Measurements from ENCODE around the gene SCNN1B.

The SCNN1B gene

GRCh38 chr16:23270654-23271053 is 31.4 kb upstream of the SCNN1B start:
- H3K4me3 ChIP-seq (ENCODE audit: low read depth in 1 of 2, low read length in 2 of 2): no peak overlapping the region
- peaks cover 5% of the 10 kb centered on the region for H3K4me1 ChIP-seq (ENCODE audit: insufficient read depth, low read length)
- H3K27ac ChIP-seq (ENCODE audit: low read depth, low read length): no peak overlapping the region
- no peak overlapping the region for H3K9ac ChIP-seq (ENCODE audit: low read length)
- H3K9me3 ChIP-seq (ENCODE audit: low read length): no peaks in the 10 kb centered on the region
- no peaks in the 10 kb centered on the region for H3K36me3 ChIP-seq (ENCODE audit: insufficient read depth, low read length)
- no peaks in the 10 kb centered on the region for H3K27me3 ChIP-seq (ENCODE audit: control insufficient read depth in 1 of 2, insufficient read depth in 2 of 2, low read length in 2 of 2)

- no peak overlapping the region for H3K27ac ChIP-seq (ENCODE audit: low read depth, low read length)
- H3K4me3 ChIP-seq (ENCODE audit: low read depth in 1 of 2, low read length in 2 of 2): no peak overlapping the region
- H3K27me3 ChIP-seq (ENCODE audit: control insufficient read depth in 1 of 2, insufficient read depth in 2 of 2, low read length in 2 of 2): no peaks in the 10 kb centered on the region
- H3K4me1 ChIP-seq (ENCODE audit: insufficient read depth, low read length): peaks cover 8% of the 10 kb centered on the region
- no peaks in the 10 kb centered on the region for H3K9me3 ChIP-seq (ENCODE audit: low read length)
- H3K36me3 ChIP-seq (ENCODE audit: insufficient read depth, low read length): no peaks in the 10 kb centered on the region
- H3K9ac ChIP-seq (ENCODE audit: low read length): no peak overlapping the region
These were observed 27.1 kb upstream of the SCNN1B start for GRCh38 chr16:23274968-23275367.

- no peak overlapping the region for H3K27ac ChIP-seq (ENCODE audit: low read depth, low read length)
- H3K9ac ChIP-seq (ENCODE audit: low read length): no peak overlapping the region
- H3K9me3 ChIP-seq (ENCODE audit: low read length): no peaks in the 10 kb centered on the region
- peaks cover 8% of the 10 kb centered on the region for H3K4me1 ChIP-seq (ENCODE audit: insufficient read depth, low read length)
- no peak overlapping the region for H3K4me3 ChIP-seq (ENCODE audit: low read depth in 1 of 2, low read length in 2 of 2)
- no peaks in the 10 kb centered on the region for H3K27me3 ChIP-seq (ENCODE audit: control insufficient read depth in 1 of 2, insufficient read depth in 2 of 2, low read length in 2 of 2)
- no peaks in the 10 kb centered on the region for H3K36me3 ChIP-seq (ENCODE audit: insufficient read depth, low read length)
These were observed 25.3 kb upstream of the SCNN1B start for GRCh38 chr16:23276821-23277220.

- Histone ChIP-seq H3K4me3 (ENCODE audit: low read depth in 1 of 2, low read length in 2 of 2) (no peak overlapping the region), H3K27ac (ENCODE audit: low read depth, low read length) (no peak overlapping the region), H3K36me3 (ENCODE audit: insufficient read depth, low read length) (no peaks in the 10 kb centered on the region), H3K9me3 (ENCODE audit: low read length) (no peaks in the 10 kb centered on the region), H3K27me3 (ENCODE audit: control insufficient read depth in 1 of 2, insufficient read depth in 2 of 2, low read length in 2 of 2) (no peaks in the 10 kb centered on the region), H3K9ac (ENCODE audit: low read length) (no peak overlapping the region), H3K4me1 (ENCODE audit: insufficient read depth, low read length) (peaks cover 8% of the 10 kb centered on the region)
These were observed 24.1 kb upstream of the SCNN1B start for GRCh38 chr16:23278031-23278430.

- no peak overlapping the region for H3K27ac ChIP-seq (ENCODE audit: low read depth, low read length)
- peaks cover 8% of the 10 kb centered on the region for H3K4me1 ChIP-seq (ENCODE audit: insufficient read depth, low read length)
- no peak overlapping the region for H3K4me3 ChIP-seq (ENCODE audit: low read depth in 1 of 2, low read length in 2 of 2)
- no peaks in the 10 kb centered on the region for H3K9me3 ChIP-seq (ENCODE audit: low read length)
- no peak overlapping the region for H3K9ac ChIP-seq (ENCODE audit: low read length)
- no peaks in the 10 kb centered on the region for H3K36me3 ChIP-seq (ENCODE audit: insufficient read depth, low read length)
- H3K27me3 ChIP-seq (ENCODE audit: control insufficient read depth in 1 of 2, insufficient read depth in 2 of 2, low read length in 2 of 2): no peaks in the 10 kb centered on the region
These were observed 22.4 kb upstream of the SCNN1B start for GRCh38 chr16:23279721-23280153.

GRCh38 chr16:23280483-23280967 is 21.6 kb upstream of the SCNN1B start:
- no peaks in the 10 kb centered on the region for H3K36me3 ChIP-seq (ENCODE audit: insufficient read depth, low read length)
- no peaks in the 10 kb centered on the region for H3K27me3 ChIP-seq (ENCODE audit: control insufficient read depth in 1 of 2, insufficient read depth in 2 of 2, low read length in 2 of 2)
- peaks cover 8% of the 10 kb centered on the region for H3K4me1 ChIP-seq (ENCODE audit: insufficient read depth, low read length)
- no peak overlapping the region for H3K9ac ChIP-seq (ENCODE audit: low read length)
- H3K9me3 ChIP-seq (ENCODE audit: low read length): no peaks in the 10 kb centered on the region
- H3K27ac ChIP-seq (ENCODE audit: low read depth, low read length): no peak overlapping the region
- H3K4me3 ChIP-seq (ENCODE audit: low read depth in 1 of 2, low read length in 2 of 2): no peak overlapping the region

GRCh38 chr16:23282568-23282967 is 19.5 kb upstream of the SCNN1B start:
- H3K36me3 ChIP-seq (ENCODE audit: insufficient read depth, low read length): no peaks in the 10 kb centered on the region
- H3K4me3 ChIP-seq (ENCODE audit: low read depth in 1 of 2, low read length in 2 of 2): no peak overlapping the region
- no peak overlapping the region for H3K9ac ChIP-seq (ENCODE audit: low read length)
- H3K9me3 ChIP-seq (ENCODE audit: low read length): no peaks in the 10 kb centered on the region
- H3K27ac ChIP-seq (ENCODE audit: low read depth, low read length): no peak overlapping the region
- no peaks in the 10 kb centered on the region for H3K27me3 ChIP-seq (ENCODE audit: control insufficient read depth in 1 of 2, insufficient read depth in 2 of 2, low read length in 2 of 2)
- H3K4me1 ChIP-seq (ENCODE audit: insufficient read depth, low read length): peaks cover 8% of the 10 kb centered on the region

- Histone ChIP-seq H3K27ac (ENCODE audit: low read depth, low read length) (no peak overlapping the region), H3K36me3 (ENCODE audit: insufficient read depth, low read length) (no peaks in the 10 kb centered on the region), H3K4me1 (ENCODE audit: insufficient read depth, low read length) (peaks cover 8% of the 10 kb centered on the region), H3K9ac (ENCODE audit: low read length) (no peak overlapping the region), H3K4me3 (ENCODE audit: low read depth in 1 of 2, low read length in 2 of 2) (no peak overlapping the region), H3K9me3 (ENCODE audit: low read length) (no peaks in the 10 kb centered on the region), H3K27me3 (ENCODE audit: control insufficient read depth in 1 of 2, insufficient read depth in 2 of 2, low read length in 2 of 2) (no peaks in the 10 kb centered on the region)
These were observed 18.5 kb upstream of the SCNN1B start for GRCh38 chr16:23283571-23283970.

- no peak overlapping the region for H3K9ac ChIP-seq (ENCODE audit: low read length)
- H3K27me3 ChIP-seq (ENCODE audit: control insufficient read depth in 1 of 2, insufficient read depth in 2 of 2, low read length in 2 of 2): no peaks in the 10 kb centered on the region
- H3K9me3 ChIP-seq (ENCODE audit: low read length): no peaks in the 10 kb centered on the region
- peaks cover 4% of the 10 kb centered on the region for H3K4me1 ChIP-seq (ENCODE audit: insufficient read depth, low read length)
- no peaks in the 10 kb centered on the region for H3K36me3 ChIP-seq (ENCODE audit: insufficient read depth, low read length)
- H3K4me3 ChIP-seq (ENCODE audit: low read depth in 1 of 2, low read length in 2 of 2): no peak overlapping the region
- H3K27ac ChIP-seq (ENCODE audit: low read depth, low read length): no peak overlapping the region
These were observed 17.5 kb upstream of the SCNN1B start for GRCh38 chr16:23284584-23284983.

- H3K27ac ChIP-seq (ENCODE audit: low read depth, low read length): no peak overlapping the region
These were observed 16.0 kb upstream of the SCNN1B start for GRCh38 chr16:23286131-23286532.

GRCh38 chr16:23288209-23288608 is 13.9 kb upstream of the SCNN1B start:
- H3K4me1 ChIP-seq (ENCODE audit: insufficient read depth, low read length): no peaks in the 10 kb centered on the region

More at GRCh38 chr16:23286131-23286532, 16.0 kb upstream of the SCNN1B start:
- no peaks in the 10 kb centered on the region for H3K9me3 ChIP-seq (ENCODE audit: low read length)
- H3K4me1 ChIP-seq (ENCODE audit: insufficient read depth, low read length): no peaks in the 10 kb centered on the region
- no peak overlapping the region for H3K4me3 ChIP-seq (ENCODE audit: low read depth in 1 of 2, low read length in 2 of 2)
- no peak overlapping the region for H3K9ac ChIP-seq (ENCODE audit: low read length)
- no peaks in the 10 kb centered on the region for H3K36me3 ChIP-seq (ENCODE audit: insufficient read depth, low read length)
- H3K27me3 ChIP-seq (ENCODE audit: control insufficient read depth in 1 of 2, insufficient read depth in 2 of 2, low read length in 2 of 2): no peaks in the 10 kb centered on the region

GRCh38 chr16:23288726-23289512 is 13.2 kb upstream of the SCNN1B start:
- no peaks in the 10 kb centered on the region for H3K36me3 ChIP-seq (ENCODE audit: insufficient read depth, low read length)
- H3K27ac ChIP-seq (ENCODE audit: low read depth, low read length): no peak overlapping the region
- no peaks in the 10 kb centered on the region for H3K9me3 ChIP-seq (ENCODE audit: low read length)
- no peaks in the 10 kb centered on the region for H3K27me3 ChIP-seq (ENCODE audit: control insufficient read depth in 1 of 2, insufficient read depth in 2 of 2, low read length in 2 of 2)
- no peaks in the 10 kb centered on the region for H3K4me1 ChIP-seq (ENCODE audit: insufficient read depth, low read length)
- H3K4me3 ChIP-seq (ENCODE audit: low read depth in 1 of 2, low read length in 2 of 2): no peak overlapping the region
- H3K9ac ChIP-seq (ENCODE audit: low read length): no peak overlapping the region

More at GRCh38 chr16:23288209-23288608, 13.9 kb upstream of the SCNN1B start:
- no peaks in the 10 kb centered on the region for H3K9me3 ChIP-seq (ENCODE audit: low read length)
- no peaks in the 10 kb centered on the region for H3K27me3 ChIP-seq (ENCODE audit: control insufficient read depth in 1 of 2, insufficient read depth in 2 of 2, low read length in 2 of 2)
- H3K9ac ChIP-seq (ENCODE audit: low read length): no peak overlapping the region
- H3K4me3 ChIP-seq (ENCODE audit: low read depth in 1 of 2, low read length in 2 of 2): no peak overlapping the region
- H3K27ac ChIP-seq (ENCODE audit: low read depth, low read length): no peak overlapping the region
- no peaks in the 10 kb centered on the region for H3K36me3 ChIP-seq (ENCODE audit: insufficient read depth, low read length)

Measured in muscle layer of colon (tissue), 2 donors.